Cardiac fibroblast (primary cell): Measurements from ENCODE around the gene NDUFB5.

Experiments
- DNase-seq, 2 donors: peaks; one replicate each; pipeline versions ENCODE4 v3.0.0 to v3.0.0-alpha.2; 2010; ENCODE audit warnings: low read depth in 2 of 2
- H3K4me3 ChIP-seq, 2 donors: replicated peaks in 1 of 2; 1 replicate in 1 of 2; 2 replicates in 1 of 2; pipeline ENCODE4 v1.5.1; 2011; ENCODE audit warnings: low read depth in 2 of 2, low read length in 2 of 2, mild to moderate bottlenecking in 2 of 2, moderate library complexity in 1 of 2
- CTCF ChIP-seq: IDR thresholded peaks from one replicate; pipeline ENCODE4 v1.5.1; 2011; ENCODE audit warnings: low read depth, mild to moderate bottlenecking, low read length, inconsistent platforms

The NDUFB5 gene

GRCh38 chr3:179580992-179581391 is 23.6 kb upstream of the NDUFB5 start:
- no peak for DNase-seq
- no peak for TF ChIP-seq CTCF
- no peak overlapping the region for H3K4me3 ChIP-seq

- no peak overlapping the region for H3K4me3 ChIP-seq
- TF ChIP-seq CTCF, result no peak
- DNase-seq, result peak; percentile 41 to 59
Measured at GRCh38 chr3:179589143-179589542, 15.5 kb upstream of the NDUFB5 start.

DNA sequence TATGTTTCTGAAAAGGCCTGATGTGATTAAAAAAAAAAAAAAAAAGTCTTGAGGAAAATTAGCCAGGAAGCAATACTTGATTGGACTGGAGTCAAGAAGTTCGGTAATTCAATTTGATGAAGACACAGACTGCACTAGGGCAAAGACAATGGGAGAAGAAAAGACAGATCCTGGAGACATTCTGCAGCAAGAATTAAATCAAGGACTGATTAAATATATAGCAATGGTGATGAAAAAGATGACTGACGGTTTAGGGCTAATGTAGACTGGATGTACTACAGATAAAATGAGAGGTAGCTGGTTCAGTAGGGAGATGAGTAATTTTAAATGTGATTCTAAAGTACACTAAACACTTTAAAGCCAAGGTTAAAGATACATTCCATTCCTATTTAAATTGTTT is 13.9 kb upstream of the NDUFB5 start:
- DNase-seq, result no peak
- no peak overlapping the region for H3K4me3 ChIP-seq
- TF ChIP-seq CTCF, result no peak

DNA sequence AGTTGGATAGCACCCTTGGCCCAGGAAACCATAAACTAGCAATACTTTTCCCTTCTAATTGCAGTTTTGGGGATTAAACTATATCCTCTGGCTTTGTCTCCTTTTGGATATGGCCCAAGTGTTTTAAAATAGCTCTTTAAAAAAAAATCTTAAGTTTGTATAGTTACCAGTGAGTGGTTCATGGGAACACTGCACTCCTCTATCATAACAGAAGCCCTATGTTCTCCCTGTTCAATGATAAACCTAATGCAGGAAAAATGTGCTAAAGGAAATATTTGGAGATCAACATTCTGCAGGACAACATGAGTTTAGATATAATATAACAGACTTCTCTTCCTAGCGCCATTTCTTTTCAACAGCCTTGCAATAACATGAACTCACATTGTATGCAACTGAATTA is 13.3 kb upstream of the NDUFB5 start:
- peak; percentile 9 to 32 for DNase-seq
- H3K4me3 ChIP-seq, result no peak overlapping the region
- no peak for TF ChIP-seq CTCF

DNA sequence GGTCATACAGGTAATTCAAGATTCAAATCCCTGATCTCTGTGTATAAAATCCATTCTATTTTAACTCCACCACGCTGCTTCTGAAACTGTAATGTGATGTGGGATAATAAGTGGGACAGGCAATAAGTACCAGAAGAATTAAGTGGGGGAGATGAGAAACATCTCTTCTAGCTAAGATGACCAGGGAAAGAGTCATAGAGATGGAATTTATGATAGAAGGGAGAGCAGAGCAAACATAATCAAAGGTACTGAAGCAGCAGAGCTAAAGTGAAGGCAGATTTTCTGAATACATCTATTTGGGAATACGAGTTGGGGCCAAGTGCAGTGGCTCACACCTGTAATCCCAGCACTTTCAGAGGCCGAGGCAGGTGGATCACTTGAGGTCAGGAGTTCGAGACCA is 5.1 kb upstream of the NDUFB5 start:
- no peak for TF ChIP-seq CTCF
- DNase-seq, result no peak
- H3K4me3 ChIP-seq, result no peak overlapping the region

DNA sequence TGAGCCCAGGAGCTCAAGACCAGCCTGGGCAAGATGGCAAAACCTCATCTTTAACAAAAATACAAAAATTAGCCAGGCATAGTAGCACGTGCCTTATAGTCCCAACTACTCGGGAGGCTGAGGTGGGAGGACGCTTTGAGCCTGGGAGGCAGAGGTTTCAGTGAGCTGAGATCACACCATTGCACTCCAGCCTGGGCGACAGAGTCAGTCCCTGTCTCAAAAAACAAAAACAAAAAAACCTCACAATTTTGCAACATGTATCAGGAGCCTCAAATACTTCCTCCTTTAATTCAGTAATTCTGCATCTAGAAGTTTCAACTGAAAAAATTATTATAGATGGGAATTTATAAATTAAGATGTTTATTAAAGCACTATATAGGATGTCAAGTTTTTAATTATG is 1.3 kb upstream of the NDUFB5 start:
- no peak for TF ChIP-seq CTCF
- peak overlapping the region in 1 of 2 donors; percentile 97 for H3K4me3 ChIP-seq
- DNase-seq, result no peak

DNA sequence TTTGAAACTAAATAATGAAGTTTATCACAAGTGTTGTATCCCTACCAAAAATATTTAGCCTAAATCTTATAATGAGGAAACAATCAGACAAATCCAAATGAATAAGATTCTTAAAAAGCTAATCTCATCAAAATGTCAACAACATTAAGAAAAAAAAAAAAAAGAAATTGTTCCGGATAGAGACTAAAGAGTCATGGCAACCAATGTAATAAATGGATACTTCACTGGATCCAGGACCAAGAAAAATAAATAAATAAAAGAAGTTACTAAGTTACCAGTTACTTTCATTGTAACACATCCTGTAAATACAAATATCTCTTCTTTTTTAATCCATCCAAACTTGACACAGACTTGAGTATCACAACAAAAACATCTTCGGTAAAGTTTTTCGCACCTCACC is 763 bp upstream of the NDUFB5 start:
- H3K4me3 ChIP-seq, result peak overlapping the region; percentile 93 to 97
- no peak for TF ChIP-seq CTCF
- no peak for DNase-seq
